Medulla oblongata (tissue), 1 donor: ENCODE data around the gene CCDC184.
A peak's percentile ranks its signal among the peaks of the same experiment; 100 is the strongest.

ENCODE experiments used
- DNase-seq: peaks from one replicate; pipeline ENCODE4 v3.0.0-alpha.2; 2015; ENCODE audit errors: extremely low spot score

CCDC184 gene

GRCh38 chr12:48179466-48179865, 4.0 kb upstream of the CCDC184 start:
- no peak for DNase-seq

- no peak for DNase-seq
These were observed 3.0 kb upstream of the CCDC184 start for GRCh38 chr12:48180424-48180823.

GRCh38 chr12:48180857-48181495, 2.5 kb upstream of the CCDC184 start:
- no peak for DNase-seq

- DNase-seq: no peak
These were observed 813 bp upstream of the CCDC184 start for GRCh38 chr12:48182631-48183030.

GRCh38 chr12:48183876-48184548, 568 bp downstream of the CCDC184 start:
- no peak for DNase-seq

- DNase-seq: no peak
These were observed 1.1 kb downstream of the CCDC184 start for GRCh38 chr12:48184549-48184922.

GRCh38 chr12:48185181-48185919, 1.9 kb downstream of the CCDC184 start:
- no peak for DNase-seq

GRCh38 chr12:48187916-48188695, 4.7 kb downstream of the CCDC184 start:
- no peak for DNase-seq

GRCh38 chr12:48189331-48190125, 6.1 kb downstream of the CCDC184 start:
- DNase-seq: peak; percentile 91

- DNase-seq: no peak
These were observed 7.7 kb downstream of the CCDC184 start for GRCh38 chr12:48191096-48191495.

GRCh38 chr12:48192861-48193260, 9.4 kb downstream of the CCDC184 start:
- no peak for DNase-seq

GRCh38 chr12:48193623-48194022, 10.2 kb downstream of the CCDC184 start:
- DNase-seq: no peak

GRCh38 chr12:48194799-48195201, 11.4 kb downstream of the CCDC184 start:
- DNase-seq: no peak

- peak; percentile 79 for DNase-seq
These were observed 14.1 kb downstream of the CCDC184 start for GRCh38 chr12:48197549-48197970.

GRCh38 chr12:48197971-48198671, 14.7 kb downstream of the CCDC184 start:
- peak; percentile 96 for DNase-seq

GRCh38 chr12:48198672-48198971, 15.2 kb downstream of the CCDC184 start:
- DNase-seq: no peak

GRCh38 chr12:48198985-48199384, 15.5 kb downstream of the CCDC184 start:
- DNase-seq: no peak

- DNase-seq: peak; percentile 37
These were observed 16.4 kb downstream of the CCDC184 start for GRCh38 chr12:48199774-48200221.

GRCh38 chr12:48201091-48201490, 17.6 kb downstream of the CCDC184 start:
- no peak for DNase-seq

GRCh38 chr12:48201516-48201915, 18.1 kb downstream of the CCDC184 start:
- DNase-seq: no peak

GRCh38 chr12:48202766-48203165, 19.3 kb downstream of the CCDC184 start:
- DNase-seq: no peak
